B cell (primary cell): ENCODE measurements around the gene C5. TPM values are rescaled to one million over a fixed set of nuclear protein-coding genes. Genes with fewer than 3 reads are reported as not detected.

Experiments
- ATAC-seq: fragments of 200-7000 bp; cut with Tn5 transposase; one replicate; pipeline ENCODE4 v1.10.0; 2021; ENCODE audit warnings: low read depth, mild to moderate bottlenecking, moderate number of reproducible peaks, moderate library complexity
- CTCF ChIA-PET: fragments of 350-600 bp; sonication (Branson Sonifier 250); formaldehyde crosslinking; loops from one replicate; lab custom pipeline; 2021; ENCODE audit warnings: antibody characterized with exemption, inconsistent platforms; lab: Charles Lee
- POLR2A ChIA-PET: fragments of 350-600 bp; sonication (Branson Sonifier 250); formaldehyde crosslinking; loops from one replicate; lab custom pipeline; 2021; ENCODE audit warnings: antibody characterized with exemption; lab: Charles Lee
- DNase-seq: peaks from one replicate; pipeline ENCODE4 v3.0.0; 2013
- H2AFZ ChIP-seq: 2 replicates; pipeline ENCODE4 v1.6.1; 2012; ENCODE audit warnings: mild to moderate bottlenecking, low read depth, low read length; ENCODE audit not compliant: insufficient read depth, poor library complexity, severe bottlenecking
- H3K27ac ChIP-seq, 2 donors: 1 replicate in 1 of 2; 2 replicates in 1 of 2; pipeline ENCODE4 v1.5.1; 2012 to 2013; ENCODE audit warnings: low read length in 2 of 2, mild to moderate bottlenecking in 2 of 2, moderate library complexity in 1 of 2
- H3K27me3 ChIP-seq, 4 experiments: fragments of 200-600 bp in 1 of 4; sonication (generic) in 1 of 4; replicated peaks in 1 of 4; 1 replicate in 2 of 4; 2 replicates in 2 of 4; pipeline versions ENCODE4 v1.6.1 to v1.7.0; 2013 to 2016; ENCODE audit warnings: low read length in 3 of 4, mild to moderate bottlenecking in 2 of 4, mixed read lengths in 1 of 4, moderate library complexity in 1 of 4; ENCODE audit not compliant: insufficient read depth in 4 of 4, control insufficient read depth in 3 of 4; ENCODE audit errors: control extremely low read depth in 1 of 4
- H3K36me3 ChIP-seq, 2 experiments: replicated peaks in 1 of 2; 1 replicate in 1 of 2; 2 replicates in 1 of 2; pipeline versions ENCODE4 v1.6.1 to v1.7.1; 2013; ENCODE audit warnings: low read length in 1 of 2; ENCODE audit not compliant: insufficient read depth in 2 of 2, control insufficient read depth in 1 of 2; ENCODE audit errors: control extremely low read depth in 1 of 2, extremely low read depth in 1 of 2
- H3K4me1 ChIP-seq, 2 donors: fragments of 200-600 bp in 1 of 2; sonication (generic) in 1 of 2; 1 replicate in 1 of 2; 2 replicates in 1 of 2; pipeline versions ENCODE4 v1.5.1 to v1.6.1; 2013 to 2017; ENCODE audit warnings: low read length in 2 of 2; ENCODE audit not compliant: control insufficient read depth in 2 of 2, insufficient read depth in 2 of 2
- H3K4me2 ChIP-seq: replicated peaks from 2 replicates; pipeline ENCODE3; 2012; ENCODE audit warnings: mild to moderate bottlenecking, low read depth, low read length; ENCODE audit not compliant: poor library complexity, severe bottlenecking
- H3K4me3 ChIP-seq, 5 experiments: fragments of 200-600 bp in 1 of 5; sonication (generic) in 1 of 5; 1 replicate in 3 of 5; 2 replicates in 2 of 5; pipeline versions ENCODE4 v1.5.1 to v1.7.0; 2011 to 2016; ENCODE audit warnings: low read length in 4 of 5, mild to moderate bottlenecking in 4 of 5, low read depth in 2 of 5, control low read depth in 1 of 5, moderate library complexity in 1 of 5; ENCODE audit not compliant: insufficient read depth in 1 of 5; ENCODE audit errors: control extremely low read depth in 1 of 5, extremely low read depth in 1 of 5
- H3K79me2 ChIP-seq: fragments of 200-600 bp; sonication (generic); one replicate; pipeline ENCODE4 v1.6.0; 2016; ENCODE audit warnings: low read length; ENCODE audit not compliant: control insufficient read depth, insufficient read depth
- H3K9ac ChIP-seq: fragments of 200-600 bp; sonication (generic); 2 replicates; pipeline ENCODE4 v1.6.1; 2017; ENCODE audit warnings: mild to moderate bottlenecking, low read length, moderate library complexity
- H3K9me3 ChIP-seq, 3 donors: one replicate each; pipeline versions ENCODE4 v1.6.1 to v1.7.1; 2013; ENCODE audit warnings: low read length in 2 of 3; ENCODE audit not compliant: control insufficient read depth in 2 of 3, insufficient read depth in 1 of 3; ENCODE audit errors: control extremely low read depth in 1 of 3
- H4K20me1 ChIP-seq: 2 replicates; pipeline ENCODE4 v1.6.0; 2012; ENCODE audit warnings: mild to moderate bottlenecking, low read length; ENCODE audit not compliant: insufficient read depth, control insufficient read depth, poor library complexity, severe bottlenecking
- H3K27ac Mint-ChIP-seq: one replicate; pipeline ENCODE4 v1.8.0; 2021; ENCODE audit warnings: mixed read lengths
- H3K27me3 Mint-ChIP-seq: one replicate; pipeline ENCODE4 v1.8.0; 2021; ENCODE audit warnings: mixed read lengths
- H3K4me1 Mint-ChIP-seq: one replicate; pipeline ENCODE4 v1.8.0; 2021; ENCODE audit warnings: mixed read lengths
- H3K4me3 Mint-ChIP-seq: one replicate; pipeline ENCODE4 v1.8.0; 2021; ENCODE audit warnings: mixed read lengths
- H3K9me3 Mint-ChIP-seq: one replicate; pipeline ENCODE4 v1.8.0; 2022; ENCODE audit warnings: mixed read lengths; ENCODE audit not compliant: insufficient read depth
- EZH2 ChIP-seq: IDR thresholded peaks from 2 replicates; pipeline ENCODE4 v1.6.1; 2012; ENCODE audit warnings: borderline replicate concordance, low read depth, mild to moderate bottlenecking, moderate library complexity, low read length; ENCODE audit not compliant: insufficient read depth, poor library complexity, severe bottlenecking
- WGBS: methylation state at CpG from one replicate; pipeline ENCODE4 v1.1.5; 2013; ENCODE audit warnings: missing lambda C conversion rate; ENCODE audit not compliant: insufficient coverage; 5-methylcytosine and 5-hydroxymethylcytosine counted together
- intact Hi-C: fragments of 100-400 bp; cut with micrococcal nuclease; formaldehyde crosslinking; loops from one replicate; pipeline ENCODE4 v1.10.0; 2022
- polyA plus RNA-seq: library from polyadenylated mRNA; depleted of rRNA; stranded (reverse); fragments of >200 nt; gene quantifications from 2 replicates; pipeline ENCODE4 v1.2.3, GENCODE V29; 2012
- total RNA-seq, 2 donors: library from RNA; stranded (reverse); fragments of 120-200 nt in 1 of 2; gene quantifications; 1 replicate in 1 of 2; 2 replicates in 1 of 2; pipeline versions ENCODE4 v1.2.3 to v1.2.4, GENCODE V29; 2013 to 2022
- TF ChIP-seq, protein P1 (sequence below): fragments of 200-600 bp; IDR thresholded peaks from one replicate; pipeline ENCODE4 v1.8.0; 2022; ENCODE audit warnings: antibody characterized with exemption, mild to moderate bottlenecking

Gene C5
- total and polyA plus RNA-seq, 2 donors (not counting 1 experiment from before 2014, with no cell fraction given): 2.7 to 10.4 TPM

DNA sequence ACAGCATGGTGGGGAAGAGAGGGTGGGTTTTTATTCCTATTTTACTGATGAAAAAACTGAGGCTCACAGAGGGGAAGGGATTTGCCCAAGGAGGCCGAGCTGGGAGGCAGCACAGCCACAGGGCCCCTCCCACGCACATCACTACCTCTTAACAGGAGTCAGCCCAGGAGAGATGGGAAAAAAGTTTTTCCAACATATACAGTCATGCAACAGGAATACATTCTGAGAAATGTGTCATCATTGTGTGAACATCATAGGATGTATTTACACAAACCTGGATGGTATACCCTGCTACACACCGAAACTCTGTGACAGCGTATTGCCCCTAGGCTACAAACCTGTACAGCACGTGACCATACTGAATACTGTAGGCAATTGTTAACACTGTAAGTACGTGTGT, 135.1 kb downstream of the C5 start:
- Mint-ChIP-seq H3K27ac (no peak overlapping the region), H3K27me3 (no peaks in the 10 kb centered on the region), H3K9me3 (no peaks in the 10 kb centered on the region), H3K4me3 (no peak overlapping the region), H3K4me1 (peaks cover 16% of the 10 kb centered on the region)
- Histone ChIP-seq H3K79me2 (peaks cover 6% of the 10 kb centered on the region), H3K27me3 (no peaks in the 10 kb centered on the region), H2AFZ (no peak overlapping the region), H3K27ac (no peak overlapping the region), H4K20me1 (no peaks in the 10 kb centered on the region), H3K36me3 (peaks cover 0 to 21% of the 10 kb centered on the region in 2 experiments), H3K4me2 (no peak overlapping the region), H3K9me3 (peaks cover 0 to 5% (median 0%) of the 10 kb centered on the region in 3 donors), H3K4me1 (peaks cover 5 to 6% of the 10 kb centered on the region in 2 donors), H3K4me3 (no peak overlapping the region), H3K9ac (no peak overlapping the region)
- TF ChIP-seq EZH2: no peak
- TF ChIP-seq, protein P1, sequence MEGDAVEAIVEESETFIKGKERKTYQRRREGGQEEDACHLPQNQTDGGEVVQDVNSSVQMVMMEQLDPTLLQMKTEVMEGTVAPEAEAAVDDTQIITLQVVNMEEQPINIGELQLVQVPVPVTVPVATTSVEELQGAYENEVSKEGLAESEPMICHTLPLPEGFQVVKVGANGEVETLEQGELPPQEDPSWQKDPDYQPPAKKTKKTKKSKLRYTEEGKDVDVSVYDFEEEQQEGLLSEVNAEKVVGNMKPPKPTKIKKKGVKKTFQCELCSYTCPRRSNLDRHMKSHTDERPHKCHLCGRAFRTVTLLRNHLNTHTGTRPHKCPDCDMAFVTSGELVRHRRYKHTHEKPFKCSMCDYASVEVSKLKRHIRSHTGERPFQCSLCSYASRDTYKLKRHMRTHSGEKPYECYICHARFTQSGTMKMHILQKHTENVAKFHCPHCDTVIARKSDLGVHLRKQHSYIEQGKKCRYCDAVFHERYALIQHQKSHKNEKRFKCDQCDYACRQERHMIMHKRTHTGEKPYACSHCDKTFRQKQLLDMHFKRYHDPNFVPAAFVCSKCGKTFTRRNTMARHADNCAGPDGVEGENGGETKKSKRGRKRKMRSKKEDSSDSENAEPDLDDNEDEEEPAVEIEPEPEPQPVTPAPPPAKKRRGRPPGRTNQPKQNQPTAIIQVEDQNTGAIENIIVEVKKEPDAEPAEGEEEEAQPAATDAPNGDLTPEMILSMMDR: no peak
- ChIA-PET CTCF (no interaction called here), POLR2A (no interaction called here)
- intact Hi-C loops: no loop called here
- no CpG with 5 or more reads among the region's 6 CpGs for WGBS
- ATAC-seq (no peak), DNase-seq (no peak)

DNA sequence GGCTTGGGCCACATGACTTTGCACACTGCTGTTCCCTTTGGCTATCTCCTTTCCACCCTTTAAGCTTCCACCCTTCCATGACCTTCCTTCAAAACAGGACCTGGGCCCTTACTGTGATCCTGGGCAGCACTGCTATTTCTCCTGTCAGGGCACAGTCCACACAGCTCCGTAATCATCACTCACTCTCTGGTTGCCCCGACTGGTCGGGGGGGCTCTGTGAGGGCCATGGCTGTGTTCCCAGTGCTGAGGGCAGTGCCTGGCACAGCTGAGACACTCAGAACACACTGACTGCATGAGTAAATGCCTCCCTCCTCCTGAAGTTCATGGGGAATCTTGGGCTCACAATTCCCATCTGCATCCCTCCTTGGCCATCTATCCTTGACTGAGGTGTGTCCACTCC, 135.7 kb downstream of the C5 start:
- H3K27ac Mint-ChIP-seq: no peak overlapping the region
- CTCF ChIA-PET: interaction anchor here (0.5 kb wide), 1 partner anchor 31 kb away, joined by 4 read pairs; no protein-coding TSS in a partner anchor

More for the DNA sequence above, 135.7 kb downstream of the C5 start:
- POLR2A ChIA-PET: no interaction called here
- Histone ChIP-seq H4K20me1 (no peaks in the 10 kb centered on the region), H3K79me2 (peaks cover 6% of the 10 kb centered on the region), H3K4me2 (no peak overlapping the region), H3K27me3 (no peaks in the 10 kb centered on the region), H3K9ac (no peak overlapping the region), H2AFZ (no peak overlapping the region), H3K27ac (no peak overlapping the region), H3K36me3 (peaks cover 0 to 23% of the 10 kb centered on the region in 2 experiments), H3K4me3 (no peak overlapping the region), H3K9me3 (peaks cover 0 to 5% (median 0%) of the 10 kb centered on the region in 3 donors), H3K4me1 (peaks cover 5% of the 10 kb centered on the region in 2 donors)
- no peak for DNase-seq
- Mint-ChIP-seq H3K27me3 (no peaks in the 10 kb centered on the region), H3K9me3 (no peaks in the 10 kb centered on the region), H3K4me1 (peaks cover 14% of the 10 kb centered on the region), H3K4me3 (no peak overlapping the region)
- TF ChIP-seq EZH2: no peak
- TF ChIP-seq, protein P1: no peak
- intact Hi-C loops: no loop called here
- no peak for ATAC-seq
- 100% methylated on average over 3 of the region's 3 CpGs for WGBS
